Cardiac fibroblast (primary cell): ENCODE results near the gene ZCCHC24.

Experiments used
- DNase-seq, 2 donors: peaks; one replicate each; pipeline versions ENCODE4 v3.0.0 to v3.0.0-alpha.2; 2010; ENCODE audit warnings: low read depth in 2 of 2
- H3K4me3 ChIP-seq, 2 donors: replicated peaks in 1 of 2; 1 replicate in 1 of 2; 2 replicates in 1 of 2; pipeline ENCODE4 v1.5.1; 2011; ENCODE audit warnings: low read depth in 2 of 2, low read length in 2 of 2, mild to moderate bottlenecking in 2 of 2, moderate library complexity in 1 of 2
- CTCF ChIP-seq: IDR thresholded peaks from one replicate; pipeline ENCODE4 v1.5.1; 2011; ENCODE audit warnings: low read depth, mild to moderate bottlenecking, low read length, inconsistent platforms

The ZCCHC24 gene

GRCh38 chr10:79393924-79394610, 51.4 kb downstream of the ZCCHC24 start:
- no peak overlapping the region for H3K4me3 ChIP-seq
- TF ChIP-seq CTCF, result no peak
- no peak for DNase-seq

- DNase-seq, result no peak
- TF ChIP-seq CTCF, result no peak
- H3K4me3 ChIP-seq, result no peak overlapping the region
These were observed 52.1 kb downstream of the ZCCHC24 start for GRCh38 chr10:79393221-79393923.

GRCh38 chr10:79392506-79393176, 52.8 kb downstream of the ZCCHC24 start:
- H3K4me3 ChIP-seq, result no peak overlapping the region
- no peak for TF ChIP-seq CTCF
- no peak for DNase-seq

- no peak overlapping the region for H3K4me3 ChIP-seq
- DNase-seq, result no peak
- no peak for TF ChIP-seq CTCF
These were observed 53.4 kb downstream of the ZCCHC24 start for GRCh38 chr10:79392020-79392398.

GRCh38 chr10:79391231-79392019, 54.0 kb downstream of the ZCCHC24 start:
- no peak overlapping the region for H3K4me3 ChIP-seq
- no peak for TF ChIP-seq CTCF
- no peak for DNase-seq

GRCh38 chr10:79390551-79391229, 54.7 kb downstream of the ZCCHC24 start:
- no peak for DNase-seq
- no peak for TF ChIP-seq CTCF

More at GRCh38 chr10:79390551-79391229, 54.7 kb downstream of the ZCCHC24 start:
- no peak overlapping the region for H3K4me3 ChIP-seq
